ENCODE results near the gene ENO1. TPM values are rescaled to one million over a fixed set of nuclear protein-coding genes. Genes with fewer than 3 reads are reported as not detected.

ENO1 gene
- total and polyA plus RNA-seq, 9 of the 15 experiments (the other 6 are each of a cell fraction or from before 2014, with no cell fraction given) = 2,249 to 7,472 (median 2,868) TPM

DNA sequence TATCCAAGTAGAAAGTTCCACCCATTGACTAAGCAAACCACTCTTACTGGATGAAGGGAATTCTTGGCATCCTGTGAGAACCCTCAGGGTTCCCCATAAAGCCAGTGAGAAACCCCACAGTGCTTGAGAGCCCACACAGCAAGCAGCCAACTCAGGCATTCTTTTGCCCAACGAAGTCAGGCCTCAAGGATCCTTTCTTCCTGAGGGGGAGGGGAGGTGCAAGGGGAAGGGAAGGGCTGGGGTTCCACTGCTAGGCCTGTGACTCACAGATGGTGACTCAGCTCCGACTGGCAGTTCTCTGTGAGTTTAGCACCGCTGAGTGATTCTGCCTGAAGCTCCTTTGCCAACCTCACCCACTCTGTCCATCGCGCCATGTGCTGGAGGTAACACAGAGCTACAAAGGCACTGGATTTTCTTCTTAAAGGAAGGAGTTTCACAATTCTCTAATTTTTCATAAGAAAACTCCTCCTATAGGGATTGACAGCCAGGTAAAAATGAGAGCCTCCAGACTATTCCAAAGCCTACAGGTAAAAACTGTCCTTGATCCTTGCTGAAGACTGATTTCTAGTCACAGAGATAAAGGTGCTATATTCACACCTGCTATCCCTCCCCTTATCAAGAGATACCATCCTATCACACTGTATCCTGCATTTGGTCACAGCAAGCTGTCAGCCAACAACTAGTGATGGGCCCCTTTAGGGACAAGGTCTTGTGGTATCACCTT lies 4.8 kb downstream of the ENO1 start (continued):
- TF ChIP-seq FOXA3 (CRISPR knock-in tag; conservative IDR thresholded peaks at IDR 0.05 in 1 of 2, IDR thresholded peaks at IDR 0.05 in 1 of 2) (0 out of 4 replicates have a peak, but pooled peaks of 1 of the 2 experiments have one; percentile 34), ZNF41 (CRISPR knock-in tag; conservative IDR thresholded peaks at IDR 0.05) (no peak), NFRKB (IDR thresholded peaks at IDR 0.05; ENCODE audit: low read depth) (no peak), TSC22D4 (tag; IDR thresholded peaks at IDR 0.05) (no peak), ZNF316 (IDR thresholded peaks at IDR 0.05) (peak; percentile 79), RBM22 (IDR thresholded peaks at IDR 0.05; ENCODE audit: low read depth, low read length, poor library complexity, severe bottlenecking) (no peak), ZNF561 (CRISPR knock-in tag; conservative IDR thresholded peaks at IDR 0.05) (no peak), GATAD2A (IDR thresholded peaks at IDR 0.05) (no peak), SREBF1 (IDR thresholded peaks at IDR 0.05; ENCODE audit: borderline replicate concordance, low read depth, low read length) (no peak), GABPB1 (CRISPR knock-in tag; IDR thresholded peaks at IDR 0.05) (no peak), HNRNPH1 (optimal IDR thresholded peaks at IDR 0.05; ENCODE audit: low read depth, low read length) (no peak), MAFG (tag; conservative IDR thresholded peaks at IDR 0.05) (peak; percentile 55), FUS (optimal IDR thresholded peaks at IDR 0.05; ENCODE audit: low read depth, low read length) (no peak), SMARCE1 (IDR thresholded peaks at IDR 0.05) (peak; percentile 97)
- TF ChIP-seq, protein P1, sequence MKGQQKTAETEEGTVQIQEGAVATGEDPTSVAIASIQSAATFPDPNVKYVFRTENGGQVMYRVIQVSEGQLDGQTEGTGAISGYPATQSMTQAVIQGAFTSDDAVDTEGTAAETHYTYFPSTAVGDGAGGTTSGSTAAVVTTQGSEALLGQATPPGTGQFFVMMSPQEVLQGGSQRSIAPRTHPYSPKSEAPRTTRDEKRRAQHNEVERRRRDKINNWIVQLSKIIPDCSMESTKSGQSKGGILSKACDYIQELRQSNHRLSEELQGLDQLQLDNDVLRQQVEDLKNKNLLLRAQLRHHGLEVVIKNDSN (CRISPR knock-in tag; IDR thresholded peaks at IDR 0.05) = no peak
- TF ChIP-seq, protein P2, sequence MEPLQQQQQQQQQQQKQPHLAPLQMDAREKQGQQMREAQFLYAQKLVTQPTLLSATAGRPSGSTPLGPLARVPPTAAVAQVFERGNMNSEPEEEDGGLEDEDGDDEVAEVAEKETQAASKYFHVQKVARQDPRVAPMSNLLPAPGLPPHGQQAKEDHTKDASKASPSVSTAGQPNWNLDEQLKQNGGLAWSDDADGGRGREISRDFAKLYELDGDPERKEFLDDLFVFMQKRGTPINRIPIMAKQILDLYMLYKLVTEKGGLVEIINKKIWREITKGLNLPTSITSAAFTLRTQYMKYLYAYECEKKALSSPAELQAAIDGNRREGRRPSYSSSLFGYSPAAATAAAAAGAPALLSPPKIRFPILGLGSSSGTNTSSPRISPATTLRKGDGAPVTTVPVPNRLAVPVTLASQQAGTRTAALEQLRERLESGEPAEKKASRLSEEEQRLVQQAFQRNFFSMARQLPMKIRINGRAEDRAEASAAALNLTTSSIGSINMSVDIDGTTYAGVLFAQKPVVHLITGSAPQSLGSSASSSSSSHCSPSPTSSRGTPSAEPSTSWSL (CRISPR knock-in tag; IDR thresholded peaks at IDR 0.05; ENCODE audit: borderline replicate concordance) = no peak
- TF ChIP-seq, protein P3, sequence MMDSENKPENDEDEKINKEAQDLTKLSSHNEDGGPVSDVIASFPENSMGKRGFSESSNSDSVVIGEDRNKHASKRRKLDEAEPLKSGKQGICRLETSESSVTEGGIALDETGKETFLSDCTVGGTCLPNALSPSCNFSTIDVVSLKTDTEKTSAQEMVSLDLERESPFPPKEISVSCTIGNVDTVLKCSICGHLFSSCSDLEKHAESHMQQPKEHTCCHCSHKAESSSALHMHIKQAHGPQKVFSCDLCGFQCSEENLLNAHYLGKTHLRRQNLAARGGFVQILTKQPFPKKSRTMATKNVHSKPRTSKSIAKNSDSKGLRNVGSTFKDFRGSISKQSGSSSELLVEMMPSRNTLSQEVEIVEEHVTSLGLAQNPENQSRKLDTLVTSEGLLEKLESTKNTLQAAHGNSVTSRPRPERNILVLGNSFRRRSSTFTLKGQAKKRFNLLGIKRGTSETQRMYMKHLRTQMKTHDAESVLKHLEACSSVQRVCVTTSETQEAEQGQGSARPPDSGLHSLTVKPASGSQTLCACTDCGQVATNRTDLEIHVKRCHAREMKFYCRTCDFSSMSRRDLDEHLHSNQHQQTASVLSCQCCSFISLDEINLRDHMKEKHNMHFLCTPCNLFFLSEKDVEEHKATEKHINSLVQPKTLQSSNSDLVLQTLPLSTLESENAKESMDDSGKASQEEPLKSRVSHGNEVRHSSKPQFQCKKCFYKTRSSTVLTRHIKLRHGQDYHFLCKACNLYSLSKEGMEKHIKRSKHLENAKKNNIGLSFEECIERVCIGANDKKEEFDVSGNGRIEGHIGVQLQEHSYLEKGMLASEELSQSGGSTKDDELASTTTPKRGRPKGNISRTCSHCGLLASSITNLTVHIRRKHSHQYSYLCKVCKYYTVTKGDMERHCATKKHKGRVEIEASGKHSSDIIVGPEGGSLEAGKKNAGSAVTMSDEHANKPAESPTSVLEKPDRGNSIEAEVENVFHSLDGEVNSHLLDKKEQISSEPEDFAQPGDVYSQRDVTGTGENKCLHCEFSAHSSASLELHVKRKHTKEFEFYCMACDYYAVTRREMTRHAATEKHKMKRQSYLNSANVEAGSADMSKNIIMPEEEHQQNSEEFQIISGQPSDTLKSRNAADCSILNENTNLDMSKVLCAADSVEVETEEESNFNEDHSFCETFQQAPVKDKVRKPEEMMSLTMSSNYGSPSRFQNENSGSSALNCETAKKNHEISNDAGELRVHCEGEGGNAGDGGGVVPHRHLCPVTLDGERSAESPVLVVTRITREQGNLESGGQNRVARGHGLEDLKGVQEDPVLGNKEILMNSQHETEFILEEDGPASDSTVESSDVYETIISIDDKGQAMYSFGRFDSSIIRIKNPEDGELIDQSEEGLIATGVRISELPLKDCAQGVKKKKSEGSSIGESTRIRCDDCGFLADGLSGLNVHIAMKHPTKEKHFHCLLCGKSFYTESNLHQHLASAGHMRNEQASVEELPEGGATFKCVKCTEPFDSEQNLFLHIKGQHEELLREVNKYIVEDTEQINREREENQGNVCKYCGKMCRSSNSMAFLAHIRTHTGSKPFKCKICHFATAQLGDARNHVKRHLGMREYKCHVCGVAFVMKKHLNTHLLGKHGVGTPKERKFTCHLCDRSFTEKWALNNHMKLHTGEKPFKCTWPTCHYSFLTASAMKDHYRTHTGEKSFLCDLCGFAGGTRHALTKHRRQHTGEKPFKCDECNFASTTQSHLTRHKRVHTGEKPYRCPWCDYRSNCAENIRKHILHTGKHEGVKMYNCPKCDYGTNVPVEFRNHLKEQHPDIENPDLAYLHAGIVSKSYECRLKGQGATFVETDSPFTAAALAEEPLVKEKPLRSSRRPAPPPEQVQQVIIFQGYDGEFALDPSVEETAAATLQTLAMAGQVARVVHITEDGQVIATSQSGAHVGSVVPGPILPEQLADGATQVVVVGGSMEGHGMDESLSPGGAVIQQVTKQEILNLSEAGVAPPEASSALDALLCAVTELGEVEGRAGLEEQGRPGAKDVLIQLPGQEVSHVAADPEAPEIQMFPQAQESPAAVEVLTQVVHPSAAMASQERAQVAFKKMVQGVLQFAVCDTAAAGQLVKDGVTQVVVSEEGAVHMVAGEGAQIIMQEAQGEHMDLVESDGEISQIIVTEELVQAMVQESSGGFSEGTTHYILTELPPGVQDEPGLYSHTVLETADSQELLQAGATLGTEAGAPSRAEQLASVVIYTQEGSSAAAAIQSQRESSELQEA (IDR thresholded peaks at IDR 0.05; ENCODE audit: low read depth) = no peak
